SK-N-MC (cell line): ENCODE data around the gene ZDHHC11B.
"Not testable (repeated sequence)": the region's sequence is repeated elsewhere in the genome, so short reads cannot be mapped to it uniquely, and the experiment has no call there.

Source experiments
- EZH2 ChIP-seq: fragments of 200-600 bp; sonication (generic); IDR thresholded peaks from one replicate; pipeline ENCODE4 v1.6.1; 2017; ENCODE audit warnings: antibody characterized with exemption
- POLR2AphosphoS5 ChIP-seq: IDR thresholded peaks from 2 replicates; pipeline ENCODE4 v1.6.1; 2012; ENCODE audit warnings: mild to moderate bottlenecking, low read depth, low read length, borderline replicate concordance

- TF ChIP-seq EZH2, POLR2AphosphoS5: not testable (repeated sequence)
These were observed 14.9 kb downstream of the ZDHHC11B start for GRCh38 chr5:769485-770145.
